GM19023 (cell line): Measurements from ENCODE around the gene KCNE5.
"Not testable (repeated sequence)": the region's sequence is repeated elsewhere in the genome, so short reads cannot be mapped to it uniquely, and the experiment has no call there.

ENCODE experiments used
- ATAC-seq: cut with Tn5 transposase; IDR thresholded peaks from one replicate; pipeline ENCODE4 v1.9.1; 2021; ENCODE audit warnings: mild to moderate bottlenecking, moderate library complexity; ENCODE audit not compliant: unreplicated experiment

The KCNE5 gene

DNA sequence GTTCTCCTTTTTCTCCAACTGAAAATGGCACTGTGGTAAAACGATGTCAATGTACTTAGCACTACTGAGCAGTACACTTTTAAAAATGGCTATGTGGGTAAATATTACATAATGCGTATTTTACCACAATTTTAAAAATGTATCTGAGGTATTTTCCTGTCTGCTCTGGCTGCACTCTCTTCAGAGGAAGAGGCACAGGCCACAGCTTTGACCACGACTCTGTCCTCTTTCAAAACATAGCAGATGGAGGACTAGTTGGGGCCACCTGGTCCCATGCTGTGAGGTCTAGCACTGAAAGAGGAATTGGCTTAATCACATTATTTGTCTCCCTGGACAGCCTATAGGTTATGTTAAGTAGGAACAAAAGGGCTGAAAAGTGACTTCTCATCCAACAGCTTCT, 5.2 kb downstream of the KCNE5 start:
- ATAC-seq: no peak

GRCh38 chrX:109614951-109615350, 10.0 kb downstream of the KCNE5 start:
- ATAC-seq: no peak

- no peak for ATAC-seq
These were observed 23.5 kb downstream of the KCNE5 start for GRCh38 chrX:109601486-109601885.

DNA sequence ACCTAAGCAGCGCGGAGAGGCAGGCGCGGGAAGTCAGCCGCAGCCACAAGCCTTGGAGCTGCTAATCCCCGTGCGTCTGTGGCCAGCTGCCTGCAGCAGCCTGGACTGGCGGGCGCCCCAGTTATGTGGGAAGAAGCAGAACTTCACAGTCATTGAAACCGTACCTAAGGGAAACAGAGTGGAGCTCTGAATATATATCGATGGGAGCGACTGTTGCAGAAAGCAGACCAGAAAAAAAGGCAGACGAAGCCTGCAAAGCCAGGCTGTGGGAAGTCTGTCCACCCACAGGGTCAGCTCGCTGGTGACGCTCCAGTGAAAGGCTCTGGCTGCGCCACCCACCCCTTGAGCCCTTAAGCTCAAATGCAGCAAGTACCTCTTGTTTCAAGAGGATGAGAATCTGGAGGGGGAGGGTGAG, 24.7 kb downstream of the KCNE5 start:
- no peak for ATAC-seq

- no peak for ATAC-seq
These were observed 29.0 kb downstream of the KCNE5 start for GRCh38 chrX:109596015-109596414.

- ATAC-seq: no peak
These were observed 34.8 kb downstream of the KCNE5 start for GRCh38 chrX:109590176-109590575.

DNA sequence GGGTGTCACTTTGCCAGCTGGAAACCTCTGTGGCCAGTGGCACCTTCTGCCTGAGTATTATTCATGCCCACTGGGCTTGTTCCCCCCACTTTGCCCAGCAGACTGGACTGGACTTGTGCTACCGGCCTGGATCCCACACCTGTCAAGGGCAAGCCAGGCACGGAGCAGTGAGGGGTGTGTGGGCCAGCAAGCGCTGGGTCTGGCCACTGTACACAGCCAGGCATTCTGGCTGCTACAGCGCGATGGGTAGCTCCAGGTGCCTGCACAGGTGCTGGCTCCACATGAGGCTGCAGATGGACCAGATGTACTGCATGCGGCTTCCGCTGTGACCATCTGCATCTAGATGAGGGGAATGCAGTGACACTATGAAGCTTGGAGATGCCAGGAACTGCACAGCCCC, 39.5 kb downstream of the KCNE5 start:
- ATAC-seq: no peak

- no peak for ATAC-seq
These were observed 46.1 kb downstream of the KCNE5 start for GRCh38 chrX:109578916-109579315.

DNA sequence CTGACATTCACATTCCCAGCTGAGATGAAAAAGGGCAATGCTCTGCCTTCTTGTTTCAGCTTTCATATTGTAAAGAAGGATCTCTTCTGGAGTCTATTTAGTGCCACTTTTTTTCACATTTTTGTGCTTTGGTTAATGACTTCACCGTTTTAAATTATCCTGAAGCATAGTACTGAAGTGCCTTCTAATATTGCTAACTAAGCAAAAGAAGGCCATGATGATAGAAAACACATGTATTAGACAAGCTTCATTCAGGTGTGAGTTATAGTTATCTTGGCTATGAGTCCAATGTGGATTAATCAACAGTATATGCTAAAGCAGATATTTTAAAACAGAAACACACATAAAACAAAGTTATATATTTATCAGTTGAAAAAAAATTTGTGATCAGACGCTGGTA, 47.9 kb downstream of the KCNE5 start:
- ATAC-seq: no peak

DNA sequence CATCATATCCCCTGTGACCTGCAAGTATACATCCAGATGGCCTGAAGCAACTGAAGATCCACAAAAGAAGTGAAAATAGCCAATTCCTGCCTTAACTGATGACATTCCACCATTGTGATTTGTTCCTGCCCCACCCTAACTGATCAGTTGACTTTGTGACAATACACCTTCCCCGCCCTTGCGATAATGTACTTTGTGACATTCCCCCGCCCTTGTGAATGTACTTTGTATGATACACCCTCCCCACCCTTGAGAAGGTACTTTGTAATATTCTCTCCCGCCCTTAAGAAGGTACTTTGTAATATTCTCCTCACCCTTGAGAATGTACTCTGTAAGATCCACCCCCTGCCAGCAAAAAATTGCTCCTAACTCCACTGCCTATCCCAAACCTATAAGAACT, 48.9 kb downstream of the KCNE5 start:
- not testable (repeated sequence) for ATAC-seq
